Keratinocyte (primary cell): ENCODE measurements around the gene RBP5. TPM values are rescaled to one million over a fixed set of nuclear protein-coding genes. Genes with fewer than 3 reads are reported as not detected.

Experiments used
- DNase-seq: peaks from one replicate; pipeline ENCODE4 v3.0.0-alpha.2; 2011; ENCODE audit warnings: low read depth, missing footprints, low spot score
- FAIRE-seq: peaks from 2 replicates; lab custom pipeline; 2011; peaks lifted over from hg19 to GRCh38; lab: Jason Lieb, UNC
- H2AFZ ChIP-seq: 2 replicates; pipeline ENCODE4 v1.6.0; 2012; ENCODE audit warnings: low read length, control low read depth, inconsistent platforms; ENCODE audit not compliant: control insufficient read depth
- H3K27ac ChIP-seq: 2 replicates; pipeline ENCODE4 v1.5.1; 2011; ENCODE audit warnings: low read length; ENCODE audit not compliant: control insufficient read depth, insufficient read depth
- H3K27me3 ChIP-seq: 3 replicates; pipeline ENCODE4 v1.6.0; 2011; ENCODE audit warnings: low read length; ENCODE audit not compliant: control insufficient read depth, insufficient read depth; ENCODE audit errors: extremely low read depth
- H3K36me3 ChIP-seq, 2 experiments: 2 replicates in 1 of 2; 3 replicates in 1 of 2; pipeline ENCODE4 v1.5.1; 2011; ENCODE audit warnings: low read length in 2 of 2, mild to moderate bottlenecking in 1 of 2; ENCODE audit not compliant: control insufficient read depth in 2 of 2, insufficient read depth in 2 of 2; ENCODE audit errors: extremely low read depth in 1 of 2
- H3K4me1 ChIP-seq: 3 replicates; pipeline ENCODE4 v1.5.1; 2011; ENCODE audit warnings: low read length; ENCODE audit not compliant: control insufficient read depth, insufficient read depth; ENCODE audit errors: extremely low read depth
- H3K4me2 ChIP-seq: 3 replicates; pipeline ENCODE4 v1.6.0; 2011; ENCODE audit warnings: low read depth, low read length; ENCODE audit not compliant: control insufficient read depth, insufficient read depth; ENCODE audit errors: extremely low read depth
- H3K4me3 ChIP-seq, 3 experiments: fragments of 200-600 bp in 1 of 3; sonication (generic) in 1 of 3; 2 replicates in 2 of 3; 3 replicates in 1 of 3; pipeline ENCODE4 v1.5.1; 2011 to 2016; ENCODE audit warnings: low read length in 3 of 3, mild to moderate bottlenecking in 3 of 3, control low read depth in 2 of 3, inconsistent platforms in 1 of 3, low read depth in 1 of 3, mixed read lengths in 1 of 3, mixed run types in 1 of 3, moderate library complexity in 1 of 3; ENCODE audit not compliant: control insufficient read depth in 2 of 3, insufficient read depth in 2 of 3; ENCODE audit errors: extremely low read depth in 1 of 3
- H3K79me2 ChIP-seq: 2 replicates; pipeline ENCODE4 v1.6.0; 2012; ENCODE audit warnings: low read length; ENCODE audit not compliant: control insufficient read depth, insufficient read depth
- H3K9ac ChIP-seq: 3 replicates; pipeline ENCODE4 v1.6.0; 2011; ENCODE audit warnings: low read length; ENCODE audit not compliant: control insufficient read depth, insufficient read depth; ENCODE audit errors: extremely low read depth
- H3K9me1 ChIP-seq: 3 replicates; pipeline ENCODE4 v1.6.0; 2011; ENCODE audit warnings: low read length; ENCODE audit not compliant: control insufficient read depth, insufficient read depth; ENCODE audit errors: extremely low read depth
- H3K9me3 ChIP-seq: 2 replicates; pipeline ENCODE4 v1.5.1; 2012; ENCODE audit warnings: low read depth, low read length; ENCODE audit not compliant: control insufficient read depth
- H4K20me1 ChIP-seq: 3 replicates; pipeline ENCODE4 v1.6.0; 2011; ENCODE audit warnings: low read length; ENCODE audit not compliant: control insufficient read depth, insufficient read depth; ENCODE audit errors: extremely low read depth
- CTCF ChIP-seq, 3 experiments: IDR thresholded peaks in 1 of 3; conservative IDR thresholded peaks in 1 of 3; optimal IDR thresholded peaks in 1 of 3; 2 replicates in 2 of 3; 3 replicates in 1 of 3; pipeline versions ENCODE3 to v1.5.1; 2011; ENCODE audit warnings: low read length in 3 of 3, mild to moderate bottlenecking in 3 of 3, moderate library complexity in 2 of 3, control low read depth in 1 of 3, inconsistent platforms in 1 of 3; ENCODE audit not compliant: insufficient read depth in 2 of 3; ENCODE audit errors: extremely low read depth in 1 of 3
- EZH2 ChIP-seq: IDR thresholded peaks from one replicate; pipeline ENCODE4 v1.6.1; 2012; ENCODE audit warnings: inconsistent platforms, mild to moderate bottlenecking, low read length, moderate library complexity
- dilution Hi-C: fragments of 300-500 bp; cut with MboI; formaldehyde crosslinking; loops from one replicate; pipeline ENCODE4 v1.7.0; 2020; ENCODE audit warnings: low sequenced_read_pairs; ENCODE audit not compliant: extremely low pct_ligation_motif_present
- polyA plus RNA-seq, 5 experiments: library from polyadenylated mRNA; depleted of rRNA in 3 of 5; stranded (reverse) in 3 of 5; stranded (forward) in 1 of 5; unstranded in 1 of 5; fragments of >200 nt; gene quantifications; 1 replicate in 1 of 5; 2 replicates in 3 of 5; 3 replicates in 1 of 5; pipeline versions ENCODE4 v1.2.1 to v1.2.3, GENCODE V29; 2011 to 2012; ENCODE audit warnings: missing spikeins in 2 of 5, low read depth in 1 of 5, low replicate concordance in 1 of 5

RBP5 gene
- polyA plus RNA-seq, 1 donor (not counting 4 experiments of a cell fraction or from before 2014, with no cell fraction given), result not detected

GRCh38 chr12:7101047-7101693, 27.5 kb downstream of the RBP5 start:
- H3K4me1 ChIP-seq, result no peaks in the 10 kb centered on the region
- H2AFZ ChIP-seq, result no peak overlapping the region
- no peak overlapping the region for H3K27ac ChIP-seq
- no peak for FAIRE-seq
- no peak for DNase-seq
- H3K9ac ChIP-seq, result no peak overlapping the region
- no peaks in the 10 kb centered on the region for H3K9me3 ChIP-seq
- TF ChIP-seq CTCF (optimal IDR thresholded peaks at IDR 0.05 in 1 of 3, IDR thresholded peaks at IDR 0.05 in 1 of 3, conservative IDR thresholded peaks at IDR 0.05 in 1 of 3; ENCODE audit: extremely low read depth in 1 of 3, insufficient read depth in 2 of 3, low read length in 3 of 3), result no peak
- H3K4me2 ChIP-seq, result no peak overlapping the region
- H4K20me1 ChIP-seq, result peaks cover 3% of the 10 kb centered on the region
- dilution Hi-C loops, result no loop called here
- H3K9me1 ChIP-seq, result no peaks in the 10 kb centered on the region
- no peak overlapping the region for H3K4me3 ChIP-seq
- H3K79me2 ChIP-seq, result peaks cover 2% of the 10 kb centered on the region
- peaks cover 0 to 22% of the 10 kb centered on the region in 2 experiments for H3K36me3 ChIP-seq
- no peaks in the 10 kb centered on the region for H3K27me3 ChIP-seq

GRCh38 chr12:7100239-7100638, 28.4 kb downstream of the RBP5 start:
- H3K4me1 ChIP-seq, result no peaks in the 10 kb centered on the region
- H3K79me2 ChIP-seq, result no peaks in the 10 kb centered on the region
- H3K4me3 ChIP-seq, result no peak overlapping the region
- no peak for DNase-seq
- H4K20me1 ChIP-seq, result peaks cover 3% of the 10 kb centered on the region
- dilution Hi-C loops, result no loop called here
- H3K4me2 ChIP-seq, result no peak overlapping the region
- H3K27ac ChIP-seq, result no peak overlapping the region
- peaks cover 0 to 22% of the 10 kb centered on the region in 2 experiments for H3K36me3 ChIP-seq
- H3K27me3 ChIP-seq, result no peaks in the 10 kb centered on the region
- no peaks in the 10 kb centered on the region for H3K9me3 ChIP-seq
- H3K9ac ChIP-seq, result no peak overlapping the region
- H3K9me1 ChIP-seq, result no peaks in the 10 kb centered on the region
- TF ChIP-seq CTCF (optimal IDR thresholded peaks at IDR 0.05 in 1 of 3, IDR thresholded peaks at IDR 0.05 in 1 of 3, conservative IDR thresholded peaks at IDR 0.05 in 1 of 3; ENCODE audit: extremely low read depth in 1 of 3, insufficient read depth in 2 of 3, low read length in 3 of 3) (no peak), EZH2 (no peak)
- no peak overlapping the region for H2AFZ ChIP-seq
- no peak for FAIRE-seq
